Measurements from ENCODE around the gene PARP12. TPM values are rescaled to one million over a fixed set of nuclear protein-coding genes. Genes with fewer than 3 reads are reported as not detected.

PARP12 gene
- total RNA-seq, 1 donor from 2014 or later, result 26.9 TPM

GRCh38 chr7:140026935-140027334 is 35.8 kb downstream of the PARP12 start:
- Mint-ChIP-seq H3K36me3 (ENCODE audit: unreplicated experiment) (peaks cover 28% of the 10 kb centered on the region), H3K27me3 (ENCODE audit: unreplicated experiment) (no peaks in the 10 kb centered on the region), H3K4me1 (ENCODE audit: unreplicated experiment) (peaks cover 16% of the 10 kb centered on the region), H3K9me3 (ENCODE audit: unreplicated experiment) (no peaks in the 10 kb centered on the region), H3K4me3 (ENCODE audit: unreplicated experiment) (no peak overlapping the region), H3K27ac (ENCODE audit: unreplicated experiment) (no peak overlapping the region)
- DNase-seq (ENCODE audit: extremely low spot score, unreplicated experiment), result no peak
- no peak for TF ChIP-seq CTCF (IDR thresholded peaks at IDR 0.05)

GRCh38 chr7:140025814-140026433 is 36.8 kb downstream of the PARP12 start:
- no peaks in the 10 kb centered on the region for H3K27me3 Mint-ChIP-seq (ENCODE audit: unreplicated experiment)
- peaks cover 24% of the 10 kb centered on the region for H3K36me3 Mint-ChIP-seq (ENCODE audit: unreplicated experiment)
- peaks cover 15% of the 10 kb centered on the region for H3K4me1 Mint-ChIP-seq (ENCODE audit: unreplicated experiment)

GRCh38 chr7:140025241-140025640 is 37.5 kb downstream of the PARP12 start:
- peaks cover 18% of the 10 kb centered on the region for H3K36me3 Mint-ChIP-seq (ENCODE audit: unreplicated experiment)
- H3K27me3 Mint-ChIP-seq (ENCODE audit: unreplicated experiment), result no peaks in the 10 kb centered on the region
- DNase-seq (ENCODE audit: extremely low spot score, unreplicated experiment), result no peak
- peaks cover 15% of the 10 kb centered on the region for H3K4me1 Mint-ChIP-seq (ENCODE audit: unreplicated experiment)
- TF ChIP-seq CTCF (IDR thresholded peaks at IDR 0.05), result no peak
- no peaks in the 10 kb centered on the region for H3K9me3 Mint-ChIP-seq (ENCODE audit: unreplicated experiment)
- H3K4me3 Mint-ChIP-seq (ENCODE audit: unreplicated experiment), result no peak overlapping the region
- H3K27ac Mint-ChIP-seq (ENCODE audit: unreplicated experiment), result no peak overlapping the region

More at GRCh38 chr7:140025814-140026433, 36.8 kb downstream of the PARP12 start:
- no peaks in the 10 kb centered on the region for H3K9me3 Mint-ChIP-seq (ENCODE audit: unreplicated experiment)
- H3K4me3 Mint-ChIP-seq (ENCODE audit: unreplicated experiment), result no peak overlapping the region
- no peak overlapping the region for H3K27ac Mint-ChIP-seq (ENCODE audit: unreplicated experiment)
- no peak for TF ChIP-seq CTCF (IDR thresholded peaks at IDR 0.05)
- DNase-seq (ENCODE audit: extremely low spot score, unreplicated experiment), result no peak

- no peak for TF ChIP-seq CTCF (IDR thresholded peaks at IDR 0.05)
- Mint-ChIP-seq H3K36me3 (ENCODE audit: unreplicated experiment) (peaks cover 14% of the 10 kb centered on the region), H3K27me3 (ENCODE audit: unreplicated experiment) (no peaks in the 10 kb centered on the region), H3K4me1 (ENCODE audit: unreplicated experiment) (peaks cover 16% of the 10 kb centered on the region), H3K4me3 (ENCODE audit: unreplicated experiment) (no peak overlapping the region), H3K9me3 (ENCODE audit: unreplicated experiment) (no peaks in the 10 kb centered on the region), H3K27ac (ENCODE audit: unreplicated experiment) (no peak overlapping the region)
- no peak for DNase-seq (ENCODE audit: extremely low spot score, unreplicated experiment)
Observed at GRCh38 chr7:140024585-140024984, 38.2 kb downstream of the PARP12 start.

- Mint-ChIP-seq H3K9me3 (ENCODE audit: unreplicated experiment) (no peaks in the 10 kb centered on the region), H3K27ac (ENCODE audit: unreplicated experiment) (no peak overlapping the region), H3K36me3 (ENCODE audit: unreplicated experiment) (peaks cover 13% of the 10 kb centered on the region), H3K4me3 (ENCODE audit: unreplicated experiment) (no peak overlapping the region), H3K27me3 (ENCODE audit: unreplicated experiment) (no peaks in the 10 kb centered on the region), H3K4me1 (ENCODE audit: unreplicated experiment) (peaks cover 22% of the 10 kb centered on the region)
- no peak for DNase-seq (ENCODE audit: extremely low spot score, unreplicated experiment)
- no peak for TF ChIP-seq CTCF (IDR thresholded peaks at IDR 0.05)
Observed at GRCh38 chr7:140023728-140024127, 39.0 kb downstream of the PARP12 start.
